NCI-H1105 treated with DMSO at 0.1 percent for 48 hours (cell line): ENCODE measurements around the gene FARSB.
A peak's percentile ranks its signal among the peaks of the same experiment; 100 is the strongest.

ENCODE experiments used
- DNase-seq: peaks from one replicate; lab custom pipeline; 2025; lab: John Stamatoyannopoulos, UW

Gene FARSB

GRCh38 chr2:222548992-222549391 is 106.9 kb downstream of the FARSB start:
- no peak for DNase-seq

- no peak for DNase-seq
Measured at GRCh38 chr2:222547083-222547482, 108.8 kb downstream of the FARSB start.

GRCh38 chr2:222545823-222546795 is 109.8 kb downstream of the FARSB start:
- no peak for DNase-seq

- DNase-seq, result no peak
Measured at GRCh38 chr2:222544661-222545060, 111.2 kb downstream of the FARSB start.

GRCh38 chr2:222538535-222538934 is 117.4 kb downstream of the FARSB start:
- DNase-seq, result no peak

- DNase-seq, result peak; percentile 3
Measured at GRCh38 chr2:222535477-222535876, 120.4 kb downstream of the FARSB start.

GRCh38 chr2:222532315-222532714 is 123.6 kb downstream of the FARSB start:
- no peak for DNase-seq

GRCh38 chr2:222526480-222527277 is 129.2 kb downstream of the FARSB start:
- no peak for DNase-seq

GRCh38 chr2:222525811-222526210 is 130.1 kb downstream of the FARSB start:
- no peak for DNase-seq

GRCh38 chr2:222523783-222524544 is 131.9 kb downstream of the FARSB start:
- no peak for DNase-seq

- no peak for DNase-seq
Measured at GRCh38 chr2:222522082-222522481, 133.8 kb downstream of the FARSB start.

- no peak for DNase-seq
Measured at GRCh38 chr2:222521099-222521498, 134.8 kb downstream of the FARSB start.
